Measurements from ENCODE around the gene CATSPERD. TPM values are rescaled to one million over a fixed set of nuclear protein-coding genes. Genes with fewer than 3 reads are reported as not detected.

The CATSPERD gene
- total RNA-seq, 1 experiment from 2014 or later = not detected

DNA sequence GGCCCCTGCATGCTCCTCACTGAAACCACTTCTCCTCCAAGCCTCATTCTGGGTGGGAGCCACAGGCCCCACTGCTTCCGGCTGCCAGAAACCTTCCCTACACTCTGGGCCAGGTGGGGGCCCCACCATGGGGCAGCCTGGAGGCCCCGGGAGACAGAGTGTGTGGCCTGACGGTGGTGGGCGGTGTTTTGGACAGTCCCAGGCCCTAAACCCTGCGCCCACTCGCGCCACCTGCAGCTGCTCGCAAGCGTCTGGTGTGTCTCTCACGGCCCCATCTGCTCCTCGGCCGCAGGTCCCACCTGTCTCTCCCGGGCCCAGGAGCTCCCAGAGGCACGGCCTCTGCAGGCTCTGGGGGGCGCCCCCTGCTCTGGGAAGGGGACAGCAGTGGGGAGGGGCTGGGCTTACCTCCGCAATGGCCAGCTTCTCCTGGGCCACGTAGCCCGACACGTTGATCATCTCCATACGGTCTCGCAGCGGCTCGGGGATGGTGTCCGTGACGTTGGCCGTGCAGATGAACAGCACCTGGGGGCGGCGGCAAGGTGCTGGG, 24.7 kb upstream of the CATSPERD start:
- H4K20me1 ChIP-seq (ENCODE audit: control insufficient read depth, insufficient read depth, insufficient read length) = no peaks in the 10 kb centered on the region
- H3K27me3 ChIP-seq (ENCODE audit: insufficient read depth, low read length) = no peaks in the 10 kb centered on the region
- H3K56ac ChIP-seq (ENCODE audit: insufficient read length, low read depth, low read length) = no peak overlapping the region
- no peak overlapping the region for H3K9ac ChIP-seq (ENCODE audit: extremely low read depth, insufficient read length, low read length)
- H2BK15ac ChIP-seq (ENCODE audit: low read depth, low read length) = no peak overlapping the region
- H3K9me3 Mint-ChIP-seq = peaks cover 2 to 4% of the 10 kb centered on the region in 2 experiments; a peak in 2 of 5 replicates
- no peak overlapping the region for H2BK20ac ChIP-seq (ENCODE audit: low read depth, low read length, poor library complexity, severe bottlenecking)
- H3K27ac Mint-ChIP-seq = no peak overlapping the region
- H3K4ac ChIP-seq (ENCODE audit: low read depth, low read length) = no peak overlapping the region
- H2BK5ac ChIP-seq (ENCODE audit: insufficient read length, low read length) = no peak overlapping the region
- no peak for TF ChIP-seq CTCF (conservative IDR thresholded peaks at IDR 0.05)
- H3K27ac ChIP-seq (ENCODE audit: insufficient read length, low read depth, low read length) = no peak overlapping the region
- H3K4me1 Mint-ChIP-seq = peaks cover 2 to 9% of the 10 kb centered on the region in 2 experiments; a peak in 3 of 4 replicates
- H2BK120ac ChIP-seq (ENCODE audit: low read depth, low read length, poor library complexity, severe bottlenecking) = no peak overlapping the region
- no peak overlapping the region for H3K14ac ChIP-seq (ENCODE audit: insufficient read depth, low read length)
- WGBS (ENCODE audit: extremely low coverage, insufficient read length, low lambda C conversion rate) = no CpG with 5 or more reads among the region's 28 CpGs
- H4K8ac ChIP-seq (replicated peaks; ENCODE audit: insufficient read length, low read depth, low read length) = no peak overlapping the region
- no peak overlapping the region for H3K4me3 Mint-ChIP-seq
- DNase-seq = peak; percentile 50
- no peak overlapping the region for H3K4me2 ChIP-seq (ENCODE audit: insufficient read depth, insufficient read length, low read length)
- H3K79me1 ChIP-seq (ENCODE audit: insufficient read depth, low read depth, low read length, poor library complexity, severe bottlenecking) = no peaks in the 10 kb centered on the region
- peaks cover 9% of the 10 kb centered on the region; the same call in 1 of the 2 replicates for H3K79me2 ChIP-seq (ENCODE audit: insufficient read depth, low read length)
- peaks cover 8% of the 10 kb centered on the region; the same call in 1 of the 2 replicates for H3K27me3 Mint-ChIP-seq (ENCODE audit: low read depth)
- peaks cover 5% of the 10 kb centered on the region for H3K23me2 ChIP-seq (ENCODE audit: insufficient read length, low read depth, low read length, poor library complexity, severe bottlenecking)
- peaks cover 42 to 75% (median 57%) of the 10 kb centered on the region in 3 experiments for H3K36me3 Mint-ChIP-seq (ENCODE audit: insufficient read depth in 1 of 3, low read depth in 3 of 3)
- H4K91ac ChIP-seq (ENCODE audit: insufficient read length, low read depth, low read length) = no peak overlapping the region
- H2AFZ ChIP-seq (ENCODE audit: low read length) = no peak overlapping the region
- no peak overlapping the region for H3K18ac ChIP-seq (ENCODE audit: insufficient read length, low read depth, low read length)
- H2BK12ac ChIP-seq (ENCODE audit: insufficient read length, low read depth, low read length) = no peak overlapping the region
- H3T11ph ChIP-seq (ENCODE audit: low read length) = no peak overlapping the region
- no peaks in the 10 kb centered on the region for H3K4me1 ChIP-seq (ENCODE audit: insufficient read depth, low read length)
- no peak overlapping the region for H3K23ac ChIP-seq (ENCODE audit: insufficient read length, low read depth, low read length)
- H4K5ac ChIP-seq (ENCODE audit: insufficient read length, low read depth, low read length) = no peak overlapping the region
- no peaks in the 10 kb centered on the region for H3K9me3 ChIP-seq (ENCODE audit: control insufficient read depth, low read depth, low read length)
- no peak overlapping the region for H2AK5ac ChIP-seq (ENCODE audit: insufficient read length, low read length)

Measured in H9 (cell line).